Activated T-helper 17 cell treated with anti-CD3 and anti-CD28 coated beads, Interleukin-2, amount 50 U/mL, for 72 hours (primary cell): Measurements from ENCODE around the gene SARS1. TPM values are rescaled to one million over a fixed set of nuclear protein-coding genes. Genes with fewer than 3 reads are reported as not detected.
"Not testable (repeated sequence)": the region's sequence is repeated elsewhere in the genome, so short reads cannot be mapped to it uniquely, and the experiment has no call there.

ENCODE experiments used
- ATAC-seq: fragments of 150-1000 bp; cut with Tn5 transposase; replicated peaks from 2 replicates; pipeline ENCODE4 v1.10.0; 2021; ENCODE audit warnings: mild to moderate bottlenecking, moderate library complexity
- H3K27ac Mint-ChIP-seq: one replicate; pipeline ENCODE4 v1.8.0; 2022; ENCODE audit warnings: mixed read lengths
- H3K27me3 Mint-ChIP-seq: one replicate; pipeline ENCODE4 v1.8.0; 2022; ENCODE audit warnings: mixed read lengths
- H3K36me3 Mint-ChIP-seq: one replicate; pipeline ENCODE4 v1.8.0; 2022; ENCODE audit warnings: low read depth, mild to moderate bottlenecking, mixed read lengths
- H3K4me1 Mint-ChIP-seq: one replicate; pipeline ENCODE4 v1.8.0; 2022; ENCODE audit warnings: mixed read lengths
- H3K4me3 Mint-ChIP-seq: one replicate; pipeline ENCODE4 v1.8.0; 2022; ENCODE audit warnings: mild to moderate bottlenecking, mixed read lengths
- H3K9me3 Mint-ChIP-seq: one replicate; pipeline ENCODE4 v1.8.0; 2022; ENCODE audit warnings: mixed read lengths
- total RNA-seq, 2 donors: library from RNA; stranded (reverse); gene quantifications; one replicate each; pipeline ENCODE4 v1.2.3, GENCODE V29; 2022

The SARS1 gene
- total RNA-seq, 2 donors from 2014 or later: 116 to 168 TPM

- Mint-ChIP-seq H3K27me3 (no peaks in the 10 kb centered on the region), H3K27ac (no peak overlapping the region), H3K36me3 (peaks cover 9% of the 10 kb centered on the region), H3K4me3 (no peak overlapping the region), H3K9me3 (no peaks in the 10 kb centered on the region), H3K4me1 (peaks cover 3% of the 10 kb centered on the region)
- no peak for ATAC-seq
Measured at GRCh38 chr1:109204484-109204883, 9.2 kb upstream of the SARS1 start.

- no peak for ATAC-seq
- H3K36me3 Mint-ChIP-seq: no peaks in the 10 kb centered on the region
Measured at GRCh38 chr1:109206339-109206738, 7.4 kb upstream of the SARS1 start.

GRCh38 chr1:109207467-109208103 is 6.1 kb upstream of the SARS1 start:
- no peak overlapping the region for H3K4me3 Mint-ChIP-seq
- H3K27me3 Mint-ChIP-seq: no peaks in the 10 kb centered on the region
- ATAC-seq: no peak
- H3K9me3 Mint-ChIP-seq: no peaks in the 10 kb centered on the region
- H3K27ac Mint-ChIP-seq: no peak overlapping the region
- H3K4me1 Mint-ChIP-seq: no peaks in the 10 kb centered on the region
- no peaks in the 10 kb centered on the region for H3K36me3 Mint-ChIP-seq

More at GRCh38 chr1:109206339-109206738, 7.4 kb upstream of the SARS1 start:
- H3K27me3 Mint-ChIP-seq: no peaks in the 10 kb centered on the region
- no peak overlapping the region for H3K4me3 Mint-ChIP-seq
- no peaks in the 10 kb centered on the region for H3K4me1 Mint-ChIP-seq
- H3K9me3 Mint-ChIP-seq: no peaks in the 10 kb centered on the region
- H3K27ac Mint-ChIP-seq: no peak overlapping the region

GRCh38 chr1:109208394-109208793 is 5.3 kb upstream of the SARS1 start:
- ATAC-seq: no peak
- Mint-ChIP-seq H3K27me3 (no peaks in the 10 kb centered on the region), H3K4me1 (no peaks in the 10 kb centered on the region), H3K4me3 (no peak overlapping the region), H3K27ac (no peak overlapping the region), H3K9me3 (no peaks in the 10 kb centered on the region), H3K36me3 (no peaks in the 10 kb centered on the region)

- no peak overlapping the region for H3K4me3 Mint-ChIP-seq
- H3K9me3 Mint-ChIP-seq: no peaks in the 10 kb centered on the region
- peaks cover 3% of the 10 kb centered on the region for H3K36me3 Mint-ChIP-seq
- no peaks in the 10 kb centered on the region for H3K4me1 Mint-ChIP-seq
- no peaks in the 10 kb centered on the region for H3K27me3 Mint-ChIP-seq
- no peak for ATAC-seq
- H3K27ac Mint-ChIP-seq: no peak overlapping the region
Measured at GRCh38 chr1:109208836-109209463, 4.8 kb upstream of the SARS1 start.

- H3K27me3 Mint-ChIP-seq: no peaks in the 10 kb centered on the region
- H3K9me3 Mint-ChIP-seq: no peaks in the 10 kb centered on the region
- H3K4me3 Mint-ChIP-seq: no peak overlapping the region
- peaks cover 3% of the 10 kb centered on the region for H3K4me1 Mint-ChIP-seq
- peaks cover 14% of the 10 kb centered on the region for H3K36me3 Mint-ChIP-seq
- ATAC-seq: no peak
- no peak overlapping the region for H3K27ac Mint-ChIP-seq
Measured at GRCh38 chr1:109210058-109210457, 3.7 kb upstream of the SARS1 start.

- Mint-ChIP-seq H3K9me3 (no peaks in the 10 kb centered on the region), H3K27ac (peak overlapping the region; percentile 99), H3K27me3 (no peaks in the 10 kb centered on the region), H3K4me1 (peaks cover 20% of the 10 kb centered on the region), H3K36me3 (peaks cover 46% of the 10 kb centered on the region), H3K4me3 (peak overlapping the region; percentile 99)
- no peak for ATAC-seq
Measured at GRCh38 chr1:109213345-109213823, 334 bp upstream of the SARS1 start.

- H3K27me3 Mint-ChIP-seq: no peaks in the 10 kb centered on the region
- peak; percentile 47 for ATAC-seq
Measured at GRCh38 chr1:109214695-109215623, 1.2 kb downstream of the SARS1 start.

GRCh38 chr1:109216662-109217061 is 2.9 kb downstream of the SARS1 start:
- peak overlapping the region; percentile 99 for H3K4me3 Mint-ChIP-seq
- H3K4me1 Mint-ChIP-seq: peaks cover 29% of the 10 kb centered on the region
- H3K9me3 Mint-ChIP-seq: no peaks in the 10 kb centered on the region
- no peaks in the 10 kb centered on the region for H3K27me3 Mint-ChIP-seq
- peaks cover 69% of the 10 kb centered on the region for H3K36me3 Mint-ChIP-seq
- no peak for ATAC-seq
- peak overlapping the region; percentile 99 for H3K27ac Mint-ChIP-seq

More at GRCh38 chr1:109214695-109215623, 1.2 kb downstream of the SARS1 start:
- no peaks in the 10 kb centered on the region for H3K9me3 Mint-ChIP-seq
- peak overlapping the region; percentile 99 for H3K4me3 Mint-ChIP-seq
- H3K4me1 Mint-ChIP-seq: peaks cover 25% of the 10 kb centered on the region
- H3K36me3 Mint-ChIP-seq: peaks cover 52% of the 10 kb centered on the region
- H3K27ac Mint-ChIP-seq: peak overlapping the region; percentile 99

GRCh38 chr1:109218516-109218915 is 4.8 kb downstream of the SARS1 start:
- no peak overlapping the region for H3K27ac Mint-ChIP-seq
- no peak for ATAC-seq

GRCh38 chr1:109221201-109221600 is 7.5 kb downstream of the SARS1 start:
- H3K4me1 Mint-ChIP-seq: peaks cover 23% of the 10 kb centered on the region
- H3K36me3 Mint-ChIP-seq: peaks cover 87% of the 10 kb centered on the region
- peak overlapping the region; percentile 41 for H3K27ac Mint-ChIP-seq

More at GRCh38 chr1:109218516-109218915, 4.8 kb downstream of the SARS1 start:
- H3K4me1 Mint-ChIP-seq: peaks cover 34% of the 10 kb centered on the region
- peaks cover 85% of the 10 kb centered on the region for H3K36me3 Mint-ChIP-seq
- H3K27me3 Mint-ChIP-seq: no peaks in the 10 kb centered on the region
- H3K9me3 Mint-ChIP-seq: no peaks in the 10 kb centered on the region
- peak overlapping the region; percentile 2 for H3K4me3 Mint-ChIP-seq

GRCh38 chr1:109225308-109225707 is 11.6 kb downstream of the SARS1 start:
- peak; percentile 70 for ATAC-seq
- Mint-ChIP-seq H3K4me3 (no peak overlapping the region), H3K27ac (no peak overlapping the region), H3K27me3 (no peaks in the 10 kb centered on the region), H3K4me1 (peaks cover 6% of the 10 kb centered on the region), H3K36me3 (peaks cover 97% of the 10 kb centered on the region), H3K9me3 (no peaks in the 10 kb centered on the region)

More at GRCh38 chr1:109221201-109221600, 7.5 kb downstream of the SARS1 start:
- H3K27me3 Mint-ChIP-seq, ATAC-seq, H3K9me3 Mint-ChIP-seq, H3K4me3 Mint-ChIP-seq: not testable (repeated sequence)

- Mint-ChIP-seq H3K9me3 (no peaks in the 10 kb centered on the region), H3K27me3 (no peaks in the 10 kb centered on the region), H3K27ac (no peak overlapping the region), H3K36me3 (peaks cover 97% of the 10 kb centered on the region), H3K4me3 (no peak overlapping the region), H3K4me1 (peaks cover 9% of the 10 kb centered on the region)
- no peak for ATAC-seq
Measured at GRCh38 chr1:109225711-109226445, 12.2 kb downstream of the SARS1 start.

- H3K27ac Mint-ChIP-seq: no peak overlapping the region
- no peak for ATAC-seq
- no peak overlapping the region for H3K4me3 Mint-ChIP-seq
- peaks cover 99% of the 10 kb centered on the region for H3K36me3 Mint-ChIP-seq
- H3K9me3 Mint-ChIP-seq: no peaks in the 10 kb centered on the region
- H3K4me1 Mint-ChIP-seq: peaks cover 5% of the 10 kb centered on the region
- H3K27me3 Mint-ChIP-seq: no peaks in the 10 kb centered on the region
Measured at GRCh38 chr1:109228167-109228566, 14.4 kb downstream of the SARS1 start.
